ENCODE results near the gene ADAM10.

The ADAM10 gene

DNA sequence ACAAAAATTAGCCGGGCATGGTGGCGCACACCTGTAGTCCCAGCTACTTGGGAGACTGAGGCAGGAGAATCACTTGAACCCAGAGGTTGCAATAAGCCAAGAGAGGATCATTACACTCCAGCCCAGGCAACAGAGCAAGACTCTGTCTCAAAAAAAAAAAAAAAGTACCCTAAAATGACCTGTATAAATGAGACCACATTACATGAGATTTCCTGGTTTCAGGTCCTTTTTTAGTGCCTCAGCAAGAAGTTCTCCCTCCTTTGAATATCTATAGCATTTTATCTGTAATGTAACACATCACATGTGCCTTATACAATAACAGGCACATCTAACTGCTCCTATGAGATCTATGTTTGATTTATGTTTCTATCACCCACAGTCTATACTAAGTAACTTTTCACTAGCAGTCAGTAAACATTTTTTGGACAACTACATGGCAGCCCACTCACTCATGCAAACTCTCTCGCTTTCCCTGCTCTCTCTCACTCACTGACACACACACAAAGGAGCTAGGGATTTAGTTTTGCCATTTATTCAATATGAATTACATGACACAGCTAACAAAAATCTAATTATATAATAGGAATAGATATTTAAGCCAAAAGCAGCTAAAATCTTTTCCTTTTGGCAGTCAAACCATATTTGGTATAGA lies 34.1 kb downstream of the ADAM10 start:
- DNase-seq: no peak

DNA sequence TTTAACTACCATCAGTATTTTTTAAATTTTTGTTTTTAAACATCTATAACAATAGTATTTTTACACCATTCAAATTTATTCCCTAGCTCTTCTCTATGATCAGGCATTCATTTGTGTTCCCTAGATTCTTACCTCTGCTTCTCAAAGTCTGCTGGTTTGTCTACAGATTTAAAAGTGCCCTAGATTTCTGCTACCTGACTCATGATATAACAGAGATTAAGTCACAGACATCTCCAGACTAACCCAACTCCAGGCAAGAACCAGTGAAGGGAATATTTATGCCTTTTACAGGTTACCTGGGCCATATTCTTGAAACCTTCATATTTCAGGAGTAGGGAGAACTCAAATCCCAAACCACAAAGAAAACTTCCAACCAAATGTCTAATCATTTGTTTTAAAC lies 38.8 kb downstream of the ADAM10 start:
- DNase-seq: no peak

- no peak for DNase-seq
Measured at GRCh38 chr15:58707397-58707796, 42.1 kb downstream of the ADAM10 start.

DNA sequence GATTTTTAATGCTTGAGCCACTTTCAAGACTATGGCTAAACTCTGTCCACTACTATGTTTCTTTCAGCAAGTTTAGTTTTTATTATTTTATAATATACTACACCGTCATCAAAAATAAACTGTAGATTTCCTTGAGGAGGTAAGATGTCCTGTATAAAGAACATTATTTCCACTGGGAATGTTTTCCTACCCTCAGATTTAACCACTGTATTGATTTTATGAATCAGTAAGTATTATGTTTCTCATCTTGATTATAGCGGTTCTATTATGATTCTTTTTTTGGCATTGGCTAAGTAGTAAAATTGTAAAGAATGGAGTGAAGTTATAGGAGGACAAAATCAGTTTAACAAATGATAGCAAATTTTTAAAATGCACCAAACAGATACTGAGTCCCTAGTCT lies 44.4 kb downstream of the ADAM10 start:
- no peak for DNase-seq

DNA sequence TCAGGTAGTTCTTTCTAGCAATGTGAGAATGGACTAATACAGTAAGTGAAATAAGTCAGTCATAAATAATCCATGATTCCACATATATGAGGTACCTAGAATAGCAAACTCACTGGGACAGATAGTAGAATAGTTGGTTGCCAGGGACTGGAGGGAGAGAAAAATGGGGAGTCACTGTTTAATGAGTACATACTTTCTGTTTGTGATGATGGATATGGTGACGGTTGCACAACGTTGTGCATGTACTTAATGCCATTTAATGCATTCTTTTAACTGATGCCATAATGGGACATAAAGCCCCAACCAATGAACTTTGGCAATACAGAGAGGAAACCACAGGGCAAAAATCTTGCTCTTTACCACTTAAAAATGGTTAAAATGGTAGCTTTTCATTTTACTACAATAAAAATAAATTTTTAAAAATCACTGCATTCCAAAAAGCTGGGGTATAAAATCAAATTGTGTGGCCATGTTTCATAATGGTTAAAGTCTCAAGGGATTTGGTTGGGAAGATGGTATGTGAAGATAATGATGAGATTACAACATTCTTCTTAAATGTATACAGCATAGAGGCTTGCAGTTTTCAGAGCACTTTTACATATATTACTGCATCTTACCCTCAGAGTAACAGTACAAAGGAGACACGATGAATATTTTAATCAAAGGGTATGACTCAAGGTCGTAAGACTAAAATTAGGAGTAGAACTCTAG lies 45.2 kb downstream of the ADAM10 start:
- DNase-seq: no peak

- DNase-seq: no peak
Measured at GRCh38 chr15:58703610-58704009, 45.9 kb downstream of the ADAM10 start.

DNA sequence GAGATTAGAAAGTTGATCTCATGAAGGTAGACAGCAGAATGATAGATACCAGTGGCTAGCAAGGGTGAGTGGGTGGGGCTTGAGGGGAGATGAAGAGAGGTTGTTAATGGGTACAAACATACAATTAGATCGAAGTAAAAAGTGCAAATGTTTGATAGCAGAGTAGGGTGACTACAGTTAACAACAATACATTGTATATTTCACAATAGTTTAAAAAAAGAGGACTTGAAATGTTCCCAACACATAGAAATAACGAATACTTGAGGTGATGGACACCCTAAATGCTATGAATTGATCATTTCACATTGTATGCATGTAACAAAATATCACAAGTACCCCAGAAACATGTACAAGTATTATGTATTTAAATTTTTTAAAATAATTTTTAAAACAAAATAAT lies 47.3 kb downstream of the ADAM10 start:
- DNase-seq: no peak

DNA sequence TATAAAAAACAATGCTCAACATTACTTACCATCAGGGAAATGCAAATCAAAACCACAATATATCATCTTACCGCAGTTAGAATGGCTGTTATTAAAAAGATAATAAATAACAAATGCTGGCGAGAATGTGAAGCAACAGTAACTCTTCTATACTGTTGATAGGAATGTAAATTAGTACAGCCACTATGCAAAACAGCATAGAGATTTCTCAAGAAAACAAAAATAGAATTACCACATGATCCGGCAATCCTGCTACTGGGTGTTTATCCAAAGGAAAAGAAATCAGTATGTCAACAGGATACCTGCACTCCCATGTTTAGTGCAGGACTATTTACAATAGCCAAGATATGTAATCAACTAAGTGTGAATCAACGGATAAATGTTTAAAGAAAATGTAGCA lies 48.1 kb downstream of the ADAM10 start:
- DNase-seq: no peak

DNA sequence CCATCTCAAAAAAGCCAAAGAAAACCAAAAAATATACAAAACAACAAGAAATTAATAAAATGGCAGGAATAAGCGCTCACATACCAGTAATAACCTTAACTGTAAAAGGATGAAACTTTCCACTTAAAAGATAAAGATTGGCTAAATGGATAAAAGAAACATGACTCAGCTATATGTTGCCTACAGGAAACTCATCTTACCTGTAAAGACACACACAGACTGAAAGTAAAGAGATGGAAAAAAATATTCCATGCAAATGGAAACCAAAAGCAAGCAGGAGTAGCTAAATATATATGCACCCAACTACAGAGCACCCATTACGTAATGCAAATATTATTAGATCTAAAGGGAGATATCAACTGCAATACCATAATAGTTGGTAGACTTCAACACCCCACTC lies 49.7 kb downstream of the ADAM10 start:
- DNase-seq: no peak

GRCh38 chr15:58698887-58699641 lies 50.4 kb downstream of the ADAM10 start:
- no peak for DNase-seq

- DNase-seq: no peak
Measured at GRCh38 chr15:58697220-58697619, 52.3 kb downstream of the ADAM10 start.

GRCh38 chr15:58696738-58697137 lies 52.8 kb downstream of the ADAM10 start:
- DNase-seq: no peak

DNA sequence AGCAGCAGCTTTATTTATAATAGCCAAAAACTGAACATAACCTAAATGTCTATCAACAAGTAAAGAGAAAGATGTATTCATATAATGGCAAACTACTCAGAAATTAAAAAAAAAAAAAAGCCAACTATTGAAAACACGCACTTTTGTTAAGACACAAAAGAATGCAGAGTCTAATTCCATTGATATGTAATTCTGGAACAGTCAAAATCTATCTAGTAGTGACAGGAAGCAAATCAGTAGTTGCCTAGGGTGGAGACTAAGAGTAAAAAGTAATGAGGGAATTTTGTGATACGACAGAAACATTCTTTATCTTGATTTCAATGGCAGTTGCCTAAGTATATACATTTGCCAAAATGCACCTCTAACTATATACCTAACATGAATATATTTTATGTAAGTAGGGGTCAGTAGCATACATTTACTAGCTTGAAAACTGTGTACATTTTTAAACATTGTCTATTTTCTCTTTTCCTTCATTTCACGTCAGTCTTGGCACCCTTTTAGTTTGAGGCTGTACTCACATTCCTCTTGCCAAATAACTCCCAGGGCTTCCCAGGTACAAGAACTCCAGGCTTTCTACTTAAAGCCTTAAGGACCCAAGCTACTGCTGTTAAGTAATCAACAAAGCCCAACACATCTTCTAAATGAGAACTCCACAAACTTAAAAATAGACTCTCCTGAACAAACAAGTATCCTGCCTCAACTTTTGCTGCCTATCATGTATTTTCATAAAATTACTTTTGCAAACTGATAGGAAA lies 54.7 kb downstream of the ADAM10 start:
- DNase-seq: no peak

- no peak for DNase-seq
Measured at GRCh38 chr15:58690703-58691102, 58.8 kb downstream of the ADAM10 start.

DNA sequence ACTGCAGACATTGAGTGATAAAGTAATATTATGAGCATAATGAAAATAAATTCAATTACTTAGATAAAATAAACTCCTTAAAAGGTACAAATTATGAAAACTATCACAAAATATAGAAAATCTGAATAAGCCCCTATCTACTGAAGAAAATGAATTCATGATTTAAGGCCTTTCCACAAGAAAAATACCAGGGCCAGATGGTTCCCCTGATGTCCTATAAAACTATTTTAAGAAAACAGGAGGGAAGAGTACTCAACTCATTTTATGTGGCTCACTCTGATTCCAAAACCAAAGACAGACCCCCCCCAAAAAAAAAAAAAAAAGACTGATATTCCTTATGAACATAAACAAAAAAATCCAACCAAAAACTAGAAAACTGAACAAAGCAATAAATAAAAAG lies 59.9 kb downstream of the ADAM10 start:
- DNase-seq: no peak

DNA sequence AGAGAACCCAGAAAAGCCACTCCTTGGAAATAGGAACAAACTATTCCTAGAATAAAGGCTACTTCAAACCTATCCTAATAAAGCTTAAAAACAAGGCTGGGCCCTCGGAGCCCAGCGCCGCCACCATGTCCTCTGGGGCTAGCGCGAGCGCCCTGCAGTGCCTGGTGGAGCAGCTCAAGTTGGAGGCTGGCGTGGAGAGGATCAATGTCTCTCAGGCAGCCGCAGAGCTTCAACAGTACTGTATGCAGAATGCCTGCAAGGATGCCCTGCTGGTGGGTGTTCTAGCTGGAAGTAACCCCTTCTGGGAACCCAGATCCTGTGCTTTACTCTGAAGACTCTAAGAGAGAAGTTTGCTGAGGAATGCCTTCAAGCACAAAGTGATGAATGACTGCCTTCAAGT lies 63.2 kb downstream of the ADAM10 start:
- no peak for DNase-seq

- no peak for DNase-seq
Measured at GRCh38 chr15:58684751-58685150, 64.8 kb downstream of the ADAM10 start.

- no peak for DNase-seq
Measured at GRCh38 chr15:58684036-58684710, 65.3 kb downstream of the ADAM10 start.

- DNase-seq: no peak
Measured at GRCh38 chr15:58682234-58682633, 67.3 kb downstream of the ADAM10 start.

GRCh38 chr15:58678683-58679082 lies 70.8 kb downstream of the ADAM10 start:
- DNase-seq: no peak

DNA sequence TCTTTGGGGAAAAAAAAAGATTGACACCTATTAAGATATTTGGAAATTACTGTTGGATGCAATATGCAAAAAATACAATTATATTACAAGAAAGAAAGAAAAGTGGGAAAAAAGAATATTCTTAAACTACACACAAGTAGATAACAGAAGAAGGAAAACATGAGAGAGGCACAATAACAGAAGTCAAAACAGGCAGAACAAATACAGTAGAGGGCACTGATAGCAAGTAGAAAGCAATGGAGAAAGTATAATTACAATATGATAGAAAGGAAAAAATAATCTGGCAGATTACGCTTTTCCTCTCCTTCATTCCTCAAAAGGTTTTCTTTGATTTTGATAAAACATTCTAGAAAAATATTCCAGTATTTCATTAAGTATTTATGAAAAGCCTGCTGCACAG lies 72.1 kb downstream of the ADAM10 start:
- no peak for DNase-seq

DNA sequence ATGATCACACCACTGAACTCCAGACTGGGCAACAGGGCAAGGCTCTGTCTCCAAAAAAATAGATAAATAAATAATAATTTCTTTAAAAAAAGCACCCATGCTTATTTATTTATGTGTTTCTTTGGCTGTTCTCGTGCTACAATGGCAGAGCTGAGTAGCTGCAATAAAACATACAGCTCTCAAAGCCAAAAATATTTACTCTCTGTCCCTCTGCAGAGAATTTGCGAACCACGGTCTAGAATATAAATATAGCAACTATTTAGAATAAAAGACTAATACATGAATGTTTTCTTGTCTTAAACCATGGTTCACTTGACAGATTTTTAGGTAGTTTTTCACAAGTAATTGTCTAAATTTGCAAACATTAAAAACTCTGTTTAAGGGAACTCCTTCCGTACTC lies 72.7 kb downstream of the ADAM10 start:
- DNase-seq: no peak

GRCh38 chr15:58671186-58671585 lies 78.3 kb downstream of the ADAM10 start:
- DNase-seq: no peak
